ENCODE data around the gene EVC2. TPM values are rescaled to one million over a fixed set of nuclear protein-coding genes. Genes with fewer than 3 reads are reported as not detected.
"Not testable (repeated sequence)": the region's sequence is repeated elsewhere in the genome, so short reads cannot be mapped to it uniquely, and the experiment has no call there.

The EVC2 gene
- total RNA-seq, 1 donor from 2014 or later, result 8.2 TPM

GRCh38 chr4:5618051-5618960 is 90.1 kb downstream of the EVC2 start:
- FAIRE-seq (no peak), DNase-seq (ENCODE audit: low read depth) (no peak)
- Histone ChIP-seq H3K36me3 (ENCODE audit: control insufficient read depth, insufficient read depth, low read length) (peaks cover 25% of the 10 kb centered on the region), H3K27me3 (ENCODE audit: control insufficient read depth, insufficient read depth, low read length) (no peaks in the 10 kb centered on the region), H3K4me3 (ENCODE audit: low read depth, low read length) (no peak overlapping the region)
- TF ChIP-seq CTCF (IDR thresholded peaks at IDR 0.05; ENCODE audit: insufficient read depth, low read length, severe bottlenecking), result no peak

GRCh38 chr4:5616331-5616950 is 91.9 kb downstream of the EVC2 start:
- TF ChIP-seq CTCF (IDR thresholded peaks at IDR 0.05; ENCODE audit: insufficient read depth, low read length, severe bottlenecking), result no peak
- FAIRE-seq, result no peak
- DNase-seq (ENCODE audit: low read depth), result no peak

GRCh38 chr4:5615496-5616075 is 92.8 kb downstream of the EVC2 start:
- TF ChIP-seq CTCF (IDR thresholded peaks at IDR 0.05; ENCODE audit: insufficient read depth, low read length, severe bottlenecking), result no peak
- no peaks in the 10 kb centered on the region for H3K27me3 ChIP-seq (ENCODE audit: control insufficient read depth, insufficient read depth, low read length)
- peaks cover 21% of the 10 kb centered on the region for H3K36me3 ChIP-seq (ENCODE audit: control insufficient read depth, insufficient read depth, low read length)
- no peak for FAIRE-seq
- no peak overlapping the region for H3K4me3 ChIP-seq (ENCODE audit: low read depth, low read length)
- no peak for DNase-seq (ENCODE audit: low read depth)

More at GRCh38 chr4:5616331-5616950, 91.9 kb downstream of the EVC2 start:
- Histone ChIP-seq H3K27me3 (ENCODE audit: control insufficient read depth, insufficient read depth, low read length) (no peaks in the 10 kb centered on the region), H3K36me3 (ENCODE audit: control insufficient read depth, insufficient read depth, low read length) (peaks cover 19% of the 10 kb centered on the region), H3K4me3 (ENCODE audit: low read depth, low read length) (no peak overlapping the region)

GRCh38 chr4:5611750-5612149 is 96.6 kb downstream of the EVC2 start:
- no peak for TF ChIP-seq CTCF (IDR thresholded peaks at IDR 0.05; ENCODE audit: insufficient read depth, low read length, severe bottlenecking)

GRCh38 chr4:5609306-5610007 is 98.9 kb downstream of the EVC2 start:
- Histone ChIP-seq H3K27me3 (ENCODE audit: control insufficient read depth, insufficient read depth, low read length) (no peaks in the 10 kb centered on the region), H3K4me3 (ENCODE audit: low read depth, low read length) (no peak overlapping the region), H3K36me3 (ENCODE audit: control insufficient read depth, insufficient read depth, low read length) (peaks cover 10% of the 10 kb centered on the region)
- FAIRE-seq, result no peak
- TF ChIP-seq CTCF (IDR thresholded peaks at IDR 0.05; ENCODE audit: insufficient read depth, low read length, severe bottlenecking), result no peak
- no peak for DNase-seq (ENCODE audit: low read depth)

More at GRCh38 chr4:5611750-5612149, 96.6 kb downstream of the EVC2 start:
- no peak for DNase-seq (ENCODE audit: low read depth)
- Histone ChIP-seq H3K4me3 (ENCODE audit: low read depth, low read length) (no peak overlapping the region), H3K27me3 (ENCODE audit: control insufficient read depth, insufficient read depth, low read length) (no peaks in the 10 kb centered on the region), H3K36me3 (ENCODE audit: control insufficient read depth, insufficient read depth, low read length) (peaks cover 11% of the 10 kb centered on the region)
- no peak for FAIRE-seq

GRCh38 chr4:5593828-5594227 is 114.5 kb downstream of the EVC2 start:
- H3K4me3 ChIP-seq (ENCODE audit: low read depth, low read length); FAIRE-seq; DNase-seq (ENCODE audit: low read depth); H3K27me3 ChIP-seq (ENCODE audit: control insufficient read depth, insufficient read depth, low read length); H3K36me3 ChIP-seq (ENCODE audit: control insufficient read depth, insufficient read depth, low read length): not testable (repeated sequence)

Data from bronchial epithelial cell (primary cell).